GM19452 (cell line): ENCODE data around the gene MAP4.
"Not testable (repeated sequence)": the region's sequence is repeated elsewhere in the genome, so short reads cannot be mapped to it uniquely, and the experiment has no call there.

Source experiments
- ATAC-seq: cut with Tn5 transposase; IDR thresholded peaks from one replicate; pipeline ENCODE4 v1.9.1; 2021; ENCODE audit not compliant: unreplicated experiment

Gene MAP4

GRCh38 chr3:47897954-47898353, 118.3 kb downstream of the MAP4 start:
- ATAC-seq, result no peak

- ATAC-seq, result no peak
These were observed 119.5 kb downstream of the MAP4 start for GRCh38 chr3:47896736-47897135.

- no peak for ATAC-seq
These were observed 121.0 kb downstream of the MAP4 start for GRCh38 chr3:47895241-47895640.

GRCh38 chr3:47892286-47893040, 123.8 kb downstream of the MAP4 start:
- ATAC-seq, result no peak

- ATAC-seq, result no peak
These were observed 124.6 kb downstream of the MAP4 start for GRCh38 chr3:47891613-47892005.

GRCh38 chr3:47890828-47891612, 125.2 kb downstream of the MAP4 start:
- no peak for ATAC-seq

GRCh38 chr3:47890126-47890827, 125.9 kb downstream of the MAP4 start:
- ATAC-seq, result no peak

GRCh38 chr3:47888986-47889757, 127.0 kb downstream of the MAP4 start:
- no peak for ATAC-seq

GRCh38 chr3:47887991-47888390, 128.2 kb downstream of the MAP4 start:
- not testable (repeated sequence) for ATAC-seq

- no peak for ATAC-seq
These were observed 131.0 kb downstream of the MAP4 start for GRCh38 chr3:47885168-47885567.

- ATAC-seq, result no peak
These were observed 131.6 kb downstream of the MAP4 start for GRCh38 chr3:47884603-47885002.

GRCh38 chr3:47882338-47882737, 133.9 kb downstream of the MAP4 start:
- no peak for ATAC-seq

GRCh38 chr3:47877719-47878118, 138.5 kb downstream of the MAP4 start:
- ATAC-seq, result no peak

GRCh38 chr3:47877290-47877689, 138.9 kb downstream of the MAP4 start:
- no peak for ATAC-seq

GRCh38 chr3:47874913-47875312, 141.3 kb downstream of the MAP4 start:
- no peak for ATAC-seq

- no peak for ATAC-seq
These were observed 141.8 kb downstream of the MAP4 start for GRCh38 chr3:47874438-47874837.

GRCh38 chr3:47872916-47873315, 143.3 kb downstream of the MAP4 start:
- no peak for ATAC-seq

- no peak for ATAC-seq
These were observed 144.8 kb downstream of the MAP4 start for GRCh38 chr3:47871389-47871788.

GRCh38 chr3:47870702-47871260, 145.4 kb downstream of the MAP4 start:
- ATAC-seq, result no peak

- no peak for ATAC-seq
These were observed 146.1 kb downstream of the MAP4 start for GRCh38 chr3:47870156-47870555.

GRCh38 chr3:47868306-47868705, 147.9 kb downstream of the MAP4 start:
- no peak for ATAC-seq
